Measurements from ENCODE around the gene DSP. TPM values are rescaled to one million over a fixed set of nuclear protein-coding genes. Genes with fewer than 3 reads are reported as not detected.

The DSP gene
- total and polyA plus RNA-seq, 2 of the 13 experiments (the other 11 are each of a cell fraction or from before 2014, with no cell fraction given) = 89.8 to 117 TPM

- TF ChIP-seq ZNF570 (CRISPR knock-in tag; IDR thresholded peaks at IDR 0.05; ENCODE audit: borderline replicate concordance) (no peak), NRL (CRISPR knock-in tag; IDR thresholded peaks at IDR 0.05; ENCODE audit: borderline replicate concordance) (peak; percentile 74), DZIP1 (CRISPR knock-in tag; IDR thresholded peaks at IDR 0.05) (no peak), ESRRA (CRISPR knock-in tag; IDR thresholded peaks at IDR 0.05; ENCODE audit: low read depth) (peak; percentile 13; the same call in 1 of the 2 replicates), ELF4 (CRISPR knock-in tag; IDR thresholded peaks at IDR 0.05; ENCODE audit: borderline replicate concordance) (no peak), MTF2 (CRISPR knock-in tag; IDR thresholded peaks at IDR 0.05; ENCODE audit: borderline replicate concordance) (no peak), GMEB2 (CRISPR knock-in tag; IDR thresholded peaks at IDR 0.05; ENCODE audit: low read depth) (no peak), POGZ (CRISPR knock-in tag; IDR thresholded peaks at IDR 0.05) (peak; percentile 96), ZNF616 (CRISPR knock-in tag; IDR thresholded peaks at IDR 0.05; ENCODE audit: low read depth) (0 out of 2 replicates have a peak, but pooled peaks have one; percentile 27), GATA4 (IDR thresholded peaks at IDR 0.05; ENCODE audit: borderline replicate concordance, low read depth) (no peak), ZBTB4 (CRISPR knock-in tag; IDR thresholded peaks at IDR 0.05; ENCODE audit: borderline replicate concordance) (peak; percentile 52; the same call in 1 of the 2 replicates), SAFB2 (CRISPR knock-in tag; IDR thresholded peaks at IDR 0.05; ENCODE audit: borderline replicate concordance, low read depth) (peak; percentile 81), JUN (CRISPR knock-in tag; IDR thresholded peaks at IDR 0.05) (0 out of 2 replicates have a peak, but pooled peaks have one; percentile 23), NCOR1 (IDR thresholded peaks at IDR 0.05; ENCODE audit: borderline replicate concordance, low read length) (no peak), HNF4A (CRISPR knock-in tag; IDR thresholded peaks at IDR 0.05) (no peak), ZNF567 (CRISPR knock-in tag; IDR thresholded peaks at IDR 0.05; ENCODE audit: borderline replicate concordance) (peak; percentile 81; the same call in 1 of the 2 replicates), SCMH1 (CRISPR knock-in tag; IDR thresholded peaks at IDR 0.05; ENCODE audit: borderline replicate concordance) (no peak), RARG (CRISPR knock-in tag; IDR thresholded peaks at IDR 0.05; ENCODE audit: low read depth) (0 out of 2 replicates have a peak, but pooled peaks have one; percentile 62)
Observed at GRCh38 chr6:7589949-7590917, 48.8 kb downstream of the DSP start, which contains the start of gene SNRNP48 (continued).
